ENCODE results near the gene ZNF738. TPM values are rescaled to one million over a fixed set of nuclear protein-coding genes. Genes with fewer than 3 reads are reported as not detected.
"Not testable (repeated sequence)": the region's sequence is repeated elsewhere in the genome, so short reads cannot be mapped to it uniquely, and the experiment has no call there.

ZNF738 gene
- polyA plus RNA-seq (2012; ENCODE audit: missing spikeins): 22.7 TPM

GRCh38 chr19:21358768-21359451 lies at the start of gene ZNF738:
Gene ZNF738, plus strand, starts transcription at chr19:21359000. Its CDS starts 141 bp downstream, at chr19:21359141.
- DNase-seq (ENCODE audit: insufficient read length): peak; percentile 74
- peak; percentile 38 for TF ChIP-seq TAF1 (IDR thresholded peaks at IDR 0.05; ENCODE audit: borderline replicate concordance, low read depth, low read length)
- TF ChIP-seq POLR2A (IDR thresholded peaks at IDR 0.05; ENCODE audit: low read depth, low read length): peak; percentile 87
- peak; percentile 89 for TF ChIP-seq POLR2AphosphoS5 (IDR thresholded peaks at IDR 0.05; ENCODE audit: low read depth, low read length)
- FAIRE-seq: peak; percentile 91

DNA sequence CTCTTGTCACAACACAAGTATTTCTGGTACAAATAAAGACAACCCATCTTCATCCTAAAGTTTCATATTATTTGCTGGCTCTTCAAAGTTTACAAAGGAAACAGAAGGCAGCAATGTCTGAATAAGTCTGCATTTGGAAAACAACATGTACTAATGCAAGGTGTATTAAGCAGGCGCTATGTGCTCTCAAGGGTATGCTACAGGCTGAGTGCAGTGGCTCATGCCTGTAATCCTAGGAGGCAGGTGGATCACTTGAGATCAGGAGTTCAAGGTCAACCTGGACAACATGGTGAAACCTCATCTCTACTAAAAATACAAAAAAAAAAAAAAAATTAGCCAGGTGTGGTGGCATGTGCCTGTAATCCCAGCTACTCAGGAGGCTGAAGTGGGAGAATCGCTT lies 46.0 kb upstream of the ZNF738 start:
- not testable (repeated sequence) for DNase-seq (ENCODE audit: insufficient read length); FAIRE-seq

- DNase-seq (ENCODE audit: insufficient read length): no peak
- TF ChIP-seq POLR2AphosphoS5 (IDR thresholded peaks at IDR 0.05; ENCODE audit: low read depth, low read length): no peak
- TF ChIP-seq POLR2A (IDR thresholded peaks at IDR 0.05; ENCODE audit: low read depth, low read length): no peak
- no peak for FAIRE-seq
Observed at GRCh38 chr19:21314676-21315075, 44.1 kb upstream of the ZNF738 start.

- FAIRE-seq (no peak), DNase-seq (ENCODE audit: insufficient read length) (no peak)
- TF ChIP-seq POLR2AphosphoS5 (IDR thresholded peaks at IDR 0.05; ENCODE audit: low read depth, low read length) (no peak), TAF1 (IDR thresholded peaks at IDR 0.05; ENCODE audit: borderline replicate concordance, low read depth, low read length) (no peak), POLR2A (IDR thresholded peaks at IDR 0.05; ENCODE audit: low read depth, low read length) (no peak)
Observed at GRCh38 chr19:21317821-21318220, 41.0 kb upstream of the ZNF738 start.

DNA sequence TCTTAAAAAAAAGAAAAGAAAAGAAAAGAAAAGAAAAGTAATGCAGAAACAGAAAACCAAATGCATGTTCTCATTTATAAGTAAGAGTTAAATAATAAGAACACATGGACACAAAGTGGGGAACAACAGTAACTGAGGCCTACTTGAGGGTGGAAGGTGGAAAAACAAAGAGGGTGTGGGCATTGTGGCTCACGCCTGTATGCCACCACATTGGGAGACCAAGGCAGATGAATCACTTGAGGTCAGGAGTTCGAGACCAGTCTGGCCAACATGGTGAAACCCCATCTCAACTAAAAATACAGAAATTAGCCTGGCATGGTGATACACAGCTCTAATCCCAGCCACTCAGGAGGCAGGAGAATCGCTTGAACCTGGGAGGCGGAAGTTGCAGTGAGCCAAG lies 37.7 kb upstream of the ZNF738 start:
- no peak for DNase-seq (ENCODE audit: insufficient read length)
- TF ChIP-seq TAF1 (IDR thresholded peaks at IDR 0.05; ENCODE audit: borderline replicate concordance, low read depth, low read length) (no peak), POLR2AphosphoS5 (IDR thresholded peaks at IDR 0.05; ENCODE audit: low read depth, low read length) (no peak)
- FAIRE-seq: no peak

DNA sequence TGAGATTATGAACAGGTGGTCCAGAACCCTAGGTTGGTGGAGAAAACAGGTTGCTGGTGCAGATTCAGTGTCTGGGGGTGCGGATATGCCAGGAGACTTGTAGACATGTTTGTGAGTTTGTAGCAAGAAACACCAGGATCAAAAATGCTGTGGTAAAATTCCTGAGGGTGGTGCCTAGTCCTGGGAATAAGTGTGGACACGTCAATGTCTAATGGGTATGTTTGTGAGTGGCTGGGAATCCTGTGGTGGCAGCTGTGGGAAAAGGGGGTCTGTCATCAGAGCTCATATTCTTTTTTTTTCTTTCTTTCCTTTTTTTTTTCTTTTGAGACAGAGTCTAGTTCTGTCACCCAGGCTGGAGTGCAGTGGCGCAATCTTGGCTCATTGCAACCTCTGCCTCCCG lies 36.8 kb upstream of the ZNF738 start:
- FAIRE-seq (no peak), DNase-seq (ENCODE audit: insufficient read length) (no peak)
- TF ChIP-seq TAF1 (IDR thresholded peaks at IDR 0.05; ENCODE audit: borderline replicate concordance, low read depth, low read length) (no peak), POLR2A (IDR thresholded peaks at IDR 0.05; ENCODE audit: low read depth, low read length) (no peak), POLR2AphosphoS5 (IDR thresholded peaks at IDR 0.05; ENCODE audit: low read depth, low read length) (no peak)

- DNase-seq (ENCODE audit: insufficient read length): no peak
- TF ChIP-seq TAF1 (IDR thresholded peaks at IDR 0.05; ENCODE audit: borderline replicate concordance, low read depth, low read length) (no peak), POLR2A (IDR thresholded peaks at IDR 0.05; ENCODE audit: low read depth, low read length) (no peak), POLR2AphosphoS5 (IDR thresholded peaks at IDR 0.05; ENCODE audit: low read depth, low read length) (no peak)
Observed at GRCh38 chr19:21322528-21322927, 36.3 kb upstream of the ZNF738 start.

DNA sequence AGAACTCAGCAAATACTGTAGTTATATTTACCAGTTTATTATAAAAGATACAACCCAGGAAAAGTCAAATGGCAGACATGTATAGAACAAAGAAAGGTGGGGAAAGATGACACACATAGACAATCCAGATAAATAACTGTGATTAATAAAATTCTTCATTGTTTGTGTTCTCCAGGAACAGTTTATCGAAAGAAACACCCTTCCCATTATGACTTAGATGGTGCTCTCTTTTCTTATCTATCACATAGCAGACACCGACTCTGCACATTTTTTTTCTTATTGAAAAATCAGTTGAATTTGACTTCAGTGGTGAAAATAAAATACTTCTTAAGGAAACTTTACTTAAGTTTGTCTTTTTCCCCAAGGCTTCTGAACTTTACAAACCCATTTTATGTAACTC lies 35.8 kb upstream of the ZNF738 start:
- TF ChIP-seq POLR2A (IDR thresholded peaks at IDR 0.05; ENCODE audit: low read depth, low read length) (no peak), POLR2AphosphoS5 (IDR thresholded peaks at IDR 0.05; ENCODE audit: low read depth, low read length) (no peak), TAF1 (IDR thresholded peaks at IDR 0.05; ENCODE audit: borderline replicate concordance, low read depth, low read length) (no peak)
- FAIRE-seq (no peak), DNase-seq (ENCODE audit: insufficient read length) (no peak)

More at GRCh38 chr19:21322528-21322927, 36.3 kb upstream of the ZNF738 start:
- FAIRE-seq: no peak

- FAIRE-seq: no peak
- TF ChIP-seq POLR2A (IDR thresholded peaks at IDR 0.05; ENCODE audit: low read depth, low read length) (no peak), TAF1 (IDR thresholded peaks at IDR 0.05; ENCODE audit: borderline replicate concordance, low read depth, low read length) (no peak), POLR2AphosphoS5 (IDR thresholded peaks at IDR 0.05; ENCODE audit: low read depth, low read length) (no peak)
- DNase-seq (ENCODE audit: insufficient read length): no peak
Observed at GRCh38 chr19:21326169-21326568, 32.6 kb upstream of the ZNF738 start.

DNA sequence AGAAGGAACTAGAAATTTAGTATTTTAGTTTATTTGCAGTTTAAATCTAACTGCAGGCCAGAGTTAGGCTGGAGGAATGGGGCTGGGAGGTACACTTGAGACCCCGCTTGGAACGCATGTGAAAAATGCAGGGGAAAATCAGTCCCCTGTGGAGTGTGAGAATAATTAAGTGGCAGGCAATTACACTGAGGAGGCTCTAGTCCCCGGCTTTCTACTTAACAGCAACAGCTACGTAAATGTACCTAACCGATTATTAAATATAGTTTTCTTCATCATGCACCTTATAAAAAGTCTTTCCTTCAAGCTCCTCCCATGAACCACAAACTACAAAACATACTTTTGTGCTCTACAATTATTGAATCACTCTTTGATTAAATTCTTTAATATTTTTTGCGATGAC lies 30.4 kb upstream of the ZNF738 start:
- TF ChIP-seq POLR2A (IDR thresholded peaks at IDR 0.05; ENCODE audit: low read depth, low read length) (no peak), TAF1 (IDR thresholded peaks at IDR 0.05; ENCODE audit: borderline replicate concordance, low read depth, low read length) (no peak), POLR2AphosphoS5 (IDR thresholded peaks at IDR 0.05; ENCODE audit: low read depth, low read length) (no peak)
- FAIRE-seq: no peak
- DNase-seq (ENCODE audit: insufficient read length): no peak

DNA sequence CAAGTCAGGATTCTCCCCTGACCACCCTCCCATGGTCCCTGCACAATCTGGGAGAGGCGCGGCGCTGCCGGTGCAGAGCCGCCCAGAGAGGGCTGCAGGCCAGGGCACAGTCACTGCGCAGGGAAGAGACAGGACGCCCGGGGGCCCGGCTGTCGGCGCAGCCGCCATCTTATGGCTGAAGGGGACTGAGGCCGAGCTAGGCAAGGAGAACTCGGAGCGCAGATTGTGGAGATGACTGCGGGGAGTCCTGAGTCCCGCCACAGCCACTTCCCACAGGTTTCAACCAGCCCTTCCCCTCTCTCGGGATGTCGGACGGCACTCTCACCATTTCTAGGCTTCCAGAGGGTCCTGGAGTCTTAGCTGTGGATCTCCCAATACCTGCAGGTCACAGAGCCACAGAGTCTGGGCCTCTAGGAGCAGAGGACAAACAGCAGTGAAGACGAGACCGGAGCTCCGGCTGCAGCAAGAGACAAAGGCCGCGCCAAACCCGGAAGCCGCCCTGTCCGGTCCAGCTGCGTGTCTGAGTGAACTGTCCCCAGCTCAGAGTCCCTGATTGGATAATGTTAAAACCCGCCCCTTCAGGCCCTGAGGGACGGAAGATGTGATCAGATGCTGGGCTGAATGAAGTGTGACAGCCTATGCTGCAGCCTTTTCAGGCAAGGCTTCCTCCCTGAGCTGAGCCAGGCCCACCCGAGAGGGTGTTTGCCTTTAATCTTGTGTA lies 29.8 kb upstream of the ZNF738 start, which contains the start of gene ZNF708:
TSS of gene ZNF708 (minus strand) at position 526 of the 721 bp plus-strand sequence. CDS start at position 328, 198 bp downstream.
- FAIRE-seq (peak; percentile 79), DNase-seq (ENCODE audit: insufficient read length) (peak; percentile 65)
- TF ChIP-seq POLR2A (IDR thresholded peaks at IDR 0.05; ENCODE audit: low read depth, low read length): peak; percentile 96
- peak; percentile 96 for TF ChIP-seq POLR2AphosphoS5 (IDR thresholded peaks at IDR 0.05; ENCODE audit: low read depth, low read length)
- TF ChIP-seq TAF1 (IDR thresholded peaks at IDR 0.05; ENCODE audit: borderline replicate concordance, low read depth, low read length): peak; percentile 97

GRCh38 chr19:21335721-21336120 lies 23.1 kb upstream of the ZNF738 start:
- TF ChIP-seq POLR2AphosphoS5 (IDR thresholded peaks at IDR 0.05; ENCODE audit: low read depth, low read length) (no peak), TAF1 (IDR thresholded peaks at IDR 0.05; ENCODE audit: borderline replicate concordance, low read depth, low read length) (no peak), POLR2A (IDR thresholded peaks at IDR 0.05; ENCODE audit: low read depth, low read length) (no peak)
- DNase-seq (ENCODE audit: insufficient read length): no peak
- no peak for FAIRE-seq

- FAIRE-seq; DNase-seq (ENCODE audit: insufficient read length): not testable (repeated sequence)
Observed at GRCh38 chr19:21344841-21345240, 14.0 kb upstream of the ZNF738 start.

Data from GM12892 (cell line).